ENCODE data around the gene ROCK2. TPM values are rescaled to one million over a fixed set of nuclear protein-coding genes. Genes with fewer than 3 reads are reported as not detected.

ROCK2 gene
- total RNA-seq, 1 experiment from 2014 or later = 25.9 TPM

- TF ChIP-seq ZNF281 (CRISPR knock-in tag; IDR thresholded peaks at IDR 0.05) = no peak
- no peak for TF ChIP-seq SOX15 (CRISPR knock-in tag; IDR thresholded peaks at IDR 0.05)
- TF ChIP-seq ZSCAN18 (CRISPR knock-in tag; IDR thresholded peaks at IDR 0.05) = no peak
- no peak for TF ChIP-seq GRHL2 (CRISPR knock-in tag; IDR thresholded peaks at IDR 0.05; ENCODE audit: insufficient replicate concordance, severe bottlenecking)
- TF ChIP-seq MYBL2 (CRISPR knock-in tag; IDR thresholded peaks at IDR 0.05) = no peak
- TF ChIP-seq RELA (CRISPR knock-in tag; IDR thresholded peaks at IDR 0.05; ENCODE audit: borderline replicate concordance) = no peak
- TF ChIP-seq FOXK1 (CRISPR knock-in tag; IDR thresholded peaks at IDR 0.05) = no peak
These were observed 175.1 kb downstream of the ROCK2 start (continued) for GRCh38 chr2:11169333-11169732.

GRCh38 chr2:11168488-11168887, 175.9 kb downstream of the ROCK2 start:
- no peak for TF ChIP-seq SP1 (CRISPR knock-in tag; conservative IDR thresholded peaks at IDR 0.05)
- no peaks in the 10 kb centered on the region for H3K36me3 Mint-ChIP-seq
- H3K27ac Mint-ChIP-seq = no peak overlapping the region; the same call in 1 of the 2 replicates
- no peaks in the 10 kb centered on the region for H3K27me3 Mint-ChIP-seq (ENCODE audit: low read depth)
- H3K4me3 Mint-ChIP-seq = no peak overlapping the region
- H3K9me3 Mint-ChIP-seq = no peaks in the 10 kb centered on the region
- ChIA-PET CTCF (interaction anchor here (0.8 kb wide), 1 partner anchor 333 kb away, joined by 4 read pairs; no protein-coding TSS in a partner anchor), POLR2A (no interaction called here)
- DNase-seq (ENCODE audit: low spot score) = no peak
- ATAC-seq = peak; percentile 69
- peaks cover 3% of the 10 kb centered on the region; the same call in 1 of the 2 replicates for H3K4me1 Mint-ChIP-seq

- H3K36me3 Mint-ChIP-seq = no peaks in the 10 kb centered on the region
- H3K9me3 Mint-ChIP-seq = no peaks in the 10 kb centered on the region
- DNase-seq (ENCODE audit: low spot score) (no peak), ATAC-seq (no peak)
- H3K27me3 Mint-ChIP-seq (ENCODE audit: low read depth) = no peaks in the 10 kb centered on the region
- H3K27ac Mint-ChIP-seq = no peak overlapping the region
- ChIA-PET CTCF (no interaction called here), POLR2A (no interaction called here)
- peaks cover 3% of the 10 kb centered on the region; the same call in 1 of the 2 replicates for H3K4me1 Mint-ChIP-seq
- no peak overlapping the region for H3K4me3 Mint-ChIP-seq
- no peak for TF ChIP-seq SMAD3 (CRISPR knock-in tag; IDR thresholded peaks at IDR 0.05; ENCODE audit: borderline replicate concordance)
- no peak for TF ChIP-seq IRF1 (CRISPR knock-in tag; IDR thresholded peaks at IDR 0.05)
- TF ChIP-seq AFF4 (CRISPR knock-in tag; IDR thresholded peaks at IDR 0.05; ENCODE audit: borderline replicate concordance) = no peak
- TF ChIP-seq ATF6 (CRISPR knock-in tag; IDR thresholded peaks at IDR 0.05) = no peak
- TF ChIP-seq ZNF425 (CRISPR knock-in tag; conservative IDR thresholded peaks at IDR 0.05) = no peak
- no peak for TF ChIP-seq TP53 (CRISPR knock-in tag; IDR thresholded peaks at IDR 0.05)
- TF ChIP-seq ZNF121 (CRISPR knock-in tag; IDR thresholded peaks at IDR 0.05) = no peak
- no peak for TF ChIP-seq ZMAT4 (CRISPR knock-in tag; IDR thresholded peaks at IDR 0.05)
- no peak for TF ChIP-seq ZNF138 (CRISPR knock-in tag; conservative IDR thresholded peaks at IDR 0.05)
- TF ChIP-seq TEAD4 (CRISPR knock-in tag; IDR thresholded peaks at IDR 0.05) = no peak
- TF ChIP-seq CREB1 (CRISPR knock-in tag; IDR thresholded peaks at IDR 0.05) = no peak
These were observed 178.0 kb downstream of the ROCK2 start for GRCh38 chr2:11166476-11166875.

Measured in WTC11 (cell line).